Tibial artery (tissue), 4 donors: ENCODE data around the gene TEAD1.

Experiments
- DNase-seq, 2 donors: peaks; one replicate each; pipeline ENCODE4 v3.0.0-alpha.2; 2019
- H3K27ac ChIP-seq, 2 donors: fragments of 200-600 bp; sonication (generic) in 1 of 2; 1 replicate in 1 of 2; 2 replicates in 1 of 2; pipeline ENCODE4 v1.5.1; 2018 to 2019; ENCODE audit warnings: mild to moderate bottlenecking in 1 of 2
- H3K27me3 ChIP-seq, 2 donors: fragments of 200-600 bp; sonication (generic) in 1 of 2; one replicate each; pipeline versions ENCODE4 v1.5.1 to v1.6.0; 2016 to 2019
- H3K36me3 ChIP-seq, 3 donors: fragments of 200-600 bp; sonication (generic) in 2 of 3; one replicate each; pipeline ENCODE4 v1.5.1; 2016 to 2019; ENCODE audit warnings: mild to moderate bottlenecking in 2 of 3
- H3K4me1 ChIP-seq, 4 donors: fragments of 200-600 bp; sonication (generic) in 2 of 4; 1 replicate in 3 of 4; 2 replicates in 1 of 4; pipeline ENCODE4 v1.5.1; 2016 to 2019
- H3K4me3 ChIP-seq, 2 donors: fragments of 200-600 bp; sonication (generic) in 1 of 2; 1 replicate in 1 of 2; 2 replicates in 1 of 2; pipeline ENCODE4 v1.5.1; 2018 to 2019; ENCODE audit warnings: mild to moderate bottlenecking in 2 of 2
- H3K9me3 ChIP-seq, 3 donors: fragments of 200-600 bp; sonication (generic) in 1 of 3; one replicate each; pipeline ENCODE4 v1.5.1; 2016 to 2019
- intact Hi-C: fragments of 100-400 bp; cut with DNase I; formaldehyde crosslinking; loops from one replicate; pipeline ENCODE4 v1.15.0; 2023; ENCODE audit warnings: low total_unique reads
- TF ChIP-seq, protein P1 (sequence below), 2 experiments: fragments of 200-600 bp in 1 of 2; fragments of 450-650 bp in 1 of 2; IDR thresholded peaks; one replicate each; pipeline ENCODE4 v1.5.1; 2017 to 2019; ENCODE audit warnings: antibody characterized with exemption in 2 of 2, mild to moderate bottlenecking in 1 of 2, moderate library complexity in 1 of 2

The TEAD1 gene

DNA sequence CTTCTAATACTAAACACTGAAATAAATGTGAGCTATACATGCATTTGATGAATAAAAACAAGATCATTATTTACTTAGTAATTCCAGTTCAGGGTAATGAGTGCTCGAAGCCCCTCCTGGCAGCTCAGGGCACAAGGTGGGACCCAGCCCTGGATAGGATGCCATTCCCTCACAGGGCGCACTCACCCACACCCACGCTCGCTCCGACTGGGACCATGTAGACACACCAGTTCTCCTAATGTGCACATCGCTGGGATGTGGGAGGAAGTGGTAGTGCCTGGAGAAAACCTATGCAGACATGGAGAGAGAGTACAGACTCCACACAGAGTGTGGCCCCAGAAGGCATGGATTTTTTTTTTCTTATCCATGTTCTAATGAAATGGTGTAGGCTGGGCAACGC, 290.4 kb downstream of the TEAD1 start:
- intact Hi-C loops: loop anchor here (10.0 kb wide), 1 partner anchor 380 kb away; no protein-coding TSS in a partner anchor
- TF ChIP-seq, protein P1, sequence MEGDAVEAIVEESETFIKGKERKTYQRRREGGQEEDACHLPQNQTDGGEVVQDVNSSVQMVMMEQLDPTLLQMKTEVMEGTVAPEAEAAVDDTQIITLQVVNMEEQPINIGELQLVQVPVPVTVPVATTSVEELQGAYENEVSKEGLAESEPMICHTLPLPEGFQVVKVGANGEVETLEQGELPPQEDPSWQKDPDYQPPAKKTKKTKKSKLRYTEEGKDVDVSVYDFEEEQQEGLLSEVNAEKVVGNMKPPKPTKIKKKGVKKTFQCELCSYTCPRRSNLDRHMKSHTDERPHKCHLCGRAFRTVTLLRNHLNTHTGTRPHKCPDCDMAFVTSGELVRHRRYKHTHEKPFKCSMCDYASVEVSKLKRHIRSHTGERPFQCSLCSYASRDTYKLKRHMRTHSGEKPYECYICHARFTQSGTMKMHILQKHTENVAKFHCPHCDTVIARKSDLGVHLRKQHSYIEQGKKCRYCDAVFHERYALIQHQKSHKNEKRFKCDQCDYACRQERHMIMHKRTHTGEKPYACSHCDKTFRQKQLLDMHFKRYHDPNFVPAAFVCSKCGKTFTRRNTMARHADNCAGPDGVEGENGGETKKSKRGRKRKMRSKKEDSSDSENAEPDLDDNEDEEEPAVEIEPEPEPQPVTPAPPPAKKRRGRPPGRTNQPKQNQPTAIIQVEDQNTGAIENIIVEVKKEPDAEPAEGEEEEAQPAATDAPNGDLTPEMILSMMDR (IDR thresholded peaks at IDR 0.05): no peak

DNA sequence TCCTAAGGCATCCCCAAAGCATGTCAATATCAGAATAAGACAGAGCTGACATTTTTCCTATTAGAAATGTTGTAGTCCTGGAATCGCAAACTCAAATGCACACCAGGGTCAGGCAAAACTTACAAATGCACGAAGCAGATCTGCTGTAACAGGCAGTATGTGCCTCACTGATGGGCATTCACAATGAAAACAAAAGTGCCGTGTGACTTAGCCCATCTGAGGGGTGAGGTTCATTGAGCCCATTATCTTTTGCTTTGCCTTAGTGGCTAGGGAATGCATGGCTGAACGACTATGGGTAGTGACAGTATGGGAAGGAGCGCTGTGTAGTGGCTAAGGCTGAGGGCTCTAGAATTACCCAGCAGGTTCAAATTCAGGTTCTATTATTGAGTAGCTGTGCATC, 291.8 kb downstream of the TEAD1 start:
- intact Hi-C loops: loop anchor here (10.0 kb wide), 1 partner anchor 379 kb away; no protein-coding TSS in a partner anchor
- TF ChIP-seq, protein P1 (IDR thresholded peaks at IDR 0.05): no peak
- H3K27ac ChIP-seq: no peak overlapping the region
- no peaks in the 10 kb centered on the region for H3K9me3 ChIP-seq
- H3K36me3 ChIP-seq: no peaks in the 10 kb centered on the region
- H3K27me3 ChIP-seq: peaks cover 0 to 10% of the 10 kb centered on the region in 2 donors
- H3K4me3 ChIP-seq: no peak overlapping the region
- H3K4me1 ChIP-seq: peaks cover 0 to 4% (median 0%) of the 10 kb centered on the region in 4 donors
- no peak for DNase-seq

More for the DNA sequence above, 290.4 kb downstream of the TEAD1 start:
- Histone ChIP-seq H3K4me1 (peaks cover 0 to 4% (median 0%) of the 10 kb centered on the region in 4 donors), H3K4me3 (no peak overlapping the region), H3K27me3 (peaks cover 0 to 10% of the 10 kb centered on the region in 2 donors), H3K36me3 (no peaks in the 10 kb centered on the region), H3K27ac (no peak overlapping the region), H3K9me3 (no peaks in the 10 kb centered on the region)
- DNase-seq: no peak

DNA sequence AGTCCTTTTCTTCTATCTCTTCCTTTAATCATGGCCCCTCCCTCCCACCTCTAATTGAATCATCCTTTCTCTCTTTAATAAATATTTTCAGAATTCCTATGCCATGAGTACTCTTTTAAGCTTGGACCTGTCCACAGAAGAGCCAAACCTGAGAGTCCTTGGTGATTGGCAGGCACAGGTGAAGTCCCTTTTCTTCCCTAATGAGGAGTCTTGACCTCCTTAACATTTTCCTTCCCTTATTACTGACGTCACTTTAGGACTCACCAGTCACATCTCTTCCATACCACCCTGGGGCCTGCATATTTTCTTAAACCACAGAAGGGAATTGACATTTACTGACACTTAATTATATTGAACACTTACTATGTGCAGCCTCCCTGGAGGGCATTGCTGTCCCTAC, 293.9 kb downstream of the TEAD1 start:
- H3K27me3 ChIP-seq: peaks cover 0 to 7% of the 10 kb centered on the region in 2 donors
- H3K27ac ChIP-seq: no peak overlapping the region
- H3K36me3 ChIP-seq: no peaks in the 10 kb centered on the region
- peaks cover 0 to 4% (median 0%) of the 10 kb centered on the region in 4 donors for H3K4me1 ChIP-seq
- no peak for DNase-seq
- no peaks in the 10 kb centered on the region for H3K9me3 ChIP-seq
- TF ChIP-seq, protein P1 (IDR thresholded peaks at IDR 0.05): no peak
- H3K4me3 ChIP-seq: no peak overlapping the region
- intact Hi-C loops: loop anchor here (10.0 kb wide), 1 partner anchor 377 kb away; no protein-coding TSS in a partner anchor

DNA sequence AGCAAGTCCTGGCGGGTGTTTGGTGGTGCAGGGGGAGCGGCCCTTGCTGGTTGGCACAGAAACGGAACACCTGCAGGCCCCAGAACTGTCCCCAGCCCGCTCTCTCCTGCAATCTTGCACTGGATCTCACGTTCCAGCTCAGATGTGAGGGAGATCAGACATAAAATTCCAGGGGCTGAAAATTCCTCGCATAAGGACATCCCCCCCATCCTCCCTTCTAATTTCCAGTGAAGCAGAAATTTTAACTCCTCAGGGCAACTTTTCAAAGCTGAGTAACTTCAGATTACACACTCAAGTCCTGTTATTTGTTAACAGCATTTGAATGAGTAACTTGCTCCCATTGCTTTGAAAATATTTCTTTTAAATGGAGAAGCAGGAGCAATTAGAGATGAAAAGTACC, 294.6 kb downstream of the TEAD1 start:
- no peaks in the 10 kb centered on the region for H3K9me3 ChIP-seq
- no peak overlapping the region for H3K4me3 ChIP-seq
- peaks cover 0 to 8% (median 0%) of the 10 kb centered on the region in 4 donors for H3K4me1 ChIP-seq
- no peak overlapping the region for H3K27ac ChIP-seq
- no peaks in the 10 kb centered on the region for H3K36me3 ChIP-seq
- no peak for DNase-seq
- TF ChIP-seq, protein P1 (IDR thresholded peaks at IDR 0.05): no peak
- H3K27me3 ChIP-seq: peaks cover 0 to 5% of the 10 kb centered on the region in 2 donors
- intact Hi-C loops: loop anchor here (10.0 kb wide), 1 partner anchor 376 kb away; no protein-coding TSS in a partner anchor

DNA sequence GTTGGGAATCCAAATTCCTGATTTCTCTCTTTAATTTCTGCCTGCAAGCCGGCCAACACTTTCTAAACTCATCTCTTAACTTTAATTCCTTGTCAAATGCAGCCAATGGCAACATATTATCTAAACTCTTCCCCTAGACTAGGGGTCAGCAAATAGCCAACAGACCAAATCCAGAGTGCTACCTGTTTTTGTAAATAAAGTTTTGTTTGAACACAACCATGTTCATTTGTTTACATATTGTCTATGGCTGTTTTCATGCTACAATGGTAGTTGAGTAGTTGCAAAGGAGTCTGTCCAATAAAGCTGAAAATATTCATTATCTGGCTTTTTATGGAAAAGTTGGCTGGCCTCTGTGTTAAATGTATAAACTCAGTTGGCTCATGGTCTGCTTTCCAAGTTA, 297.7 kb downstream of the TEAD1 start:
- no peak overlapping the region for H3K4me3 ChIP-seq
- TF ChIP-seq, protein P1 (IDR thresholded peaks at IDR 0.05): no peak
- intact Hi-C loops: no loop called here
- DNase-seq: no peak
- H3K27me3 ChIP-seq: no peaks in the 10 kb centered on the region
- H3K27ac ChIP-seq: no peak overlapping the region
- H3K36me3 ChIP-seq: no peaks in the 10 kb centered on the region
- peaks cover 0 to 4% (median 0%) of the 10 kb centered on the region in 4 donors for H3K4me1 ChIP-seq
- H3K9me3 ChIP-seq: no peaks in the 10 kb centered on the region
